HepG2 (cell line): ENCODE data around the gene ALKBH2. TPM values are rescaled to one million over a fixed set of nuclear protein-coding genes. Genes with fewer than 3 reads are reported as not detected.

ENCODE experiments used
- CEBPG ChIP-seq: IDR thresholded peaks from 2 replicates; pipeline ENCODE4 v1.6.1; 2016
- FOXK1 ChIP-seq: sonication (generic); formaldehyde crosslinking; IDR thresholded peaks from 2 replicates; pipeline ENCODE4 v1.4.0; 2020; ENCODE audit warnings: low read depth, missing genetic modification reagents, borderline replicate concordance
- KDM6A ChIP-seq: IDR thresholded peaks from 2 replicates; pipeline ENCODE4 v1.6.1; 2016; ENCODE audit warnings: low read depth
- NR1H2 ChIP-seq: sonication (generic); formaldehyde crosslinking; IDR thresholded peaks from 2 replicates; pipeline ENCODE4 v1.8.1; 2022; ENCODE audit warnings: low read depth, missing genetic modification reagents, borderline replicate concordance
- PITX1 ChIP-seq: sonication (generic); formaldehyde crosslinking; IDR thresholded peaks from 2 replicates; pipeline ENCODE4 v1.5.1; 2020; ENCODE audit warnings: mild to moderate bottlenecking, missing genetic modification reagents
- POLR2G ChIP-seq: fragments of 200-400 bp; formaldehyde crosslinking; IDR thresholded peaks from 2 replicates; pipeline ENCODE4 v1.6.1; 2018; ENCODE audit warnings: mild to moderate bottlenecking, low read depth, low read length, moderate library complexity
- SOX6 ChIP-seq, 2 experiments: fragments of 450-650 bp in 1 of 2; sonication (generic) in 1 of 2; formaldehyde crosslinking in 1 of 2; IDR thresholded peaks; 2 replicates each; pipeline versions ENCODE4 v1.4.0 to v1.6.1; 2017 to 2020; ENCODE audit warnings: antibody characterized with exemption in 1 of 2, mild to moderate bottlenecking in 1 of 2, missing genetic modification reagents in 1 of 2
- TEAD3 ChIP-seq: optimal IDR thresholded peaks from 2 replicates; pipeline ENCODE3; 2016; ENCODE audit warnings: borderline replicate concordance
- ZNF337 ChIP-seq: sonication (generic); formaldehyde crosslinking; IDR thresholded peaks from 2 replicates; pipeline ENCODE4 v1.5.1; 2020; ENCODE audit warnings: missing genetic modification reagents, low read depth, mild to moderate bottlenecking, borderline replicate concordance
- ZNF383 ChIP-seq: sonication (generic); formaldehyde crosslinking; IDR thresholded peaks from 2 replicates; pipeline ENCODE4 v1.4.0; 2020; ENCODE audit warnings: missing genetic modification reagents, mild to moderate bottlenecking, borderline replicate concordance
- ZNF430 ChIP-seq: sonication (generic); formaldehyde crosslinking; IDR thresholded peaks from 2 replicates; pipeline ENCODE4 v1.9.0; 2021; ENCODE audit warnings: mild to moderate bottlenecking, missing genetic modification reagents
- ZNF431 ChIP-seq: sonication (generic); formaldehyde crosslinking; IDR thresholded peaks from 2 replicates; pipeline ENCODE4 v1.9.0; 2022; ENCODE audit warnings: missing genetic modification reagents, low read depth, mild to moderate bottlenecking, borderline replicate concordance
- ZNF556 ChIP-seq: sonication (generic); formaldehyde crosslinking; IDR thresholded peaks from 2 replicates; pipeline ENCODE4 v1.4.0; 2020; ENCODE audit warnings: mild to moderate bottlenecking, missing genetic modification reagents, borderline replicate concordance
- ZNF564 ChIP-seq: sonication (generic); formaldehyde crosslinking; IDR thresholded peaks from 2 replicates; pipeline ENCODE4 v1.8.1; 2023; ENCODE audit warnings: mild to moderate bottlenecking, missing genetic modification reagents
- ZSCAN12 ChIP-seq: sonication (generic); formaldehyde crosslinking; IDR thresholded peaks from 2 replicates; pipeline ENCODE4 v1.9.0; 2021; ENCODE audit warnings: mild to moderate bottlenecking, missing genetic modification reagents
- polyA plus RNA-seq, 8 experiments: library from polyadenylated mRNA; depleted of rRNA in 3 of 8; stranded (reverse) in 7 of 8; unstranded in 1 of 8; fragments of >200 nt; fragmentation: Illumina TruSeq in 4 of 8; extraction: Trizol in 4 of 8; gene quantifications; 2 replicates each; pipeline versions ENCODE4 v1.2.1 to v1.2.3, GENCODE V29; 2011 to 2016; ENCODE audit warnings: low read depth in 4 of 8, missing spikeins in 1 of 8, mixed read lengths in 1 of 8; ENCODE audit not compliant: insufficient read depth in 1 of 8
- total RNA-seq, 5 experiments: library from RNA; depleted of rRNA; stranded (reverse); fragments of >200 nt; fragmentation: Illumina TruSeq; extraction: Trizol; gene quantifications; 2 replicates each; pipeline ENCODE4 v1.2.3, GENCODE V29; 2016; ENCODE audit warnings: low read depth in 1 of 5
- TF ChIP-seq, protein P1 (sequence below): sonication (generic); formaldehyde crosslinking; IDR thresholded peaks from 2 replicates; pipeline ENCODE4 v1.4.0; 2020; ENCODE audit warnings: missing genetic modification reagents, mild to moderate bottlenecking, borderline replicate concordance
- TF ChIP-seq, protein P2 (sequence below): sonication (generic); formaldehyde crosslinking; conservative IDR thresholded peaks from 2 replicates; pipeline ENCODE4 v1.4.0; 2020; ENCODE audit warnings: mild to moderate bottlenecking, missing genetic modification reagents, moderate library complexity
- TF ChIP-seq, protein P3 (sequence below): sonication (generic); formaldehyde crosslinking; IDR thresholded peaks from 2 replicates; pipeline ENCODE4 v1.4.0; 2020; ENCODE audit warnings: mild to moderate bottlenecking, missing genetic modification reagents
- TF ChIP-seq, protein P4 (sequence below): IDR thresholded peaks from 2 replicates; pipeline ENCODE4 v1.6.1; 2016; ENCODE audit warnings: low read depth

ALKBH2 gene
- total and polyA plus RNA-seq, 2 of the 13 experiments (the other 11 are each of a cell fraction or from before 2014, with no cell fraction given), result 21.0 to 40.5 TPM

DNA sequence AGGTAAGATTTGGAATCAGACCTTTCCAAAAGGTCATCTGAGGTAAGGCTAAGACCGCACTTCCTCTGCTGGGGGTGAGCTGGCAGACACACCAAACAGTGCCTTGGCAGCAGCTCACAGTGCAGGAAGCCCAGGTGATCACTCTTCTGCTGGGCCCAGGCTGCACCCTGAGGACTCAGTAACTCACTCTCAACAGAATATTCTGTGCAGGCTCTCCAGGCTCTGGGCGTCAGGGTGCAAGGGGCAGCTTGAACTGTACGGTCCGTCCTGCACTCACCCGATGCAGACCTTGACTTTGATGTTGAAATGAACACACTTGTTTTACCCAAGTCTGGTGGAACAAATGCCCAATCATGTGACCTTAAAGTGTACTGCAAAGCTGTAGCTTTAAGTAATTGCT lies 6.0 kb downstream of the ALKBH2 start (continued):
- no peak for TF ChIP-seq ZNF337
- peak; percentile 53 for TF ChIP-seq CEBPG
- no peak for TF ChIP-seq ZNF431 (CRISPR knock-in tag)
- 0 out of 2 replicates have a peak, but pooled peaks have one; percentile 21 for TF ChIP-seq KDM6A
- no peak for TF ChIP-seq NR1H2 (CRISPR knock-in tag)
- TF ChIP-seq, protein P1, sequence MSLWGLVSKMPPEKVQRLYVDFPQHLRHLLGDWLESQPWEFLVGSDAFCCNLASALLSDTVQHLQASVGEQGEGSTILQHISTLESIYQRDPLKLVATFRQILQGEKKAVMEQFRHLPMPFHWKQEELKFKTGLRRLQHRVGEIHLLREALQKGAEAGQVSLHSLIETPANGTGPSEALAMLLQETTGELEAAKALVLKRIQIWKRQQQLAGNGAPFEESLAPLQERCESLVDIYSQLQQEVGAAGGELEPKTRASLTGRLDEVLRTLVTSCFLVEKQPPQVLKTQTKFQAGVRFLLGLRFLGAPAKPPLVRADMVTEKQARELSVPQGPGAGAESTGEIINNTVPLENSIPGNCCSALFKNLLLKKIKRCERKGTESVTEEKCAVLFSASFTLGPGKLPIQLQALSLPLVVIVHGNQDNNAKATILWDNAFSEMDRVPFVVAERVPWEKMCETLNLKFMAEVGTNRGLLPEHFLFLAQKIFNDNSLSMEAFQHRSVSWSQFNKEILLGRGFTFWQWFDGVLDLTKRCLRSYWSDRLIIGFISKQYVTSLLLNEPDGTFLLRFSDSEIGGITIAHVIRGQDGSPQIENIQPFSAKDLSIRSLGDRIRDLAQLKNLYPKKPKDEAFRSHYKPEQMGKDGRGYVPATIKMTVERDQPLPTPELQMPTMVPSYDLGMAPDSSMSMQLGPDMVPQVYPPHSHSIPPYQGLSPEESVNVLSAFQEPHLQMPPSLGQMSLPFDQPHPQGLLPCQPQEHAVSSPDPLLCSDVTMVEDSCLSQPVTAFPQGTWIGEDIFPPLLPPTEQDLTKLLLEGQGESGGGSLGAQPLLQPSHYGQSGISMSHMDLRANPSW (CRISPR knock-in tag), result no peak; the same call in 1 of the 2 replicates
- TF ChIP-seq ZNF430 (CRISPR knock-in tag), result 0 out of 2 replicates have a peak, but pooled peaks have one; percentile 30
- no peak for TF ChIP-seq SOX6 (IDR thresholded peaks at IDR 0.05)
- TF ChIP-seq SOX6 (CRISPR knock-in tag; IDR thresholded peaks at IDR 0.05), result peak; percentile 72
- TF ChIP-seq TEAD3, result peak; percentile 41
- TF ChIP-seq ZNF556 (CRISPR knock-in tag), result peak; percentile 60; the same call in 1 of the 2 replicates
- peak; percentile 73; the same call in 1 of the 2 replicates for TF ChIP-seq ZNF564 (CRISPR knock-in tag)
- no peak for TF ChIP-seq ZNF383 (CRISPR knock-in tag)
- TF ChIP-seq POLR2G, result 0 out of 2 replicates have a peak, but pooled peaks have one; percentile 25
- TF ChIP-seq, protein P2, sequence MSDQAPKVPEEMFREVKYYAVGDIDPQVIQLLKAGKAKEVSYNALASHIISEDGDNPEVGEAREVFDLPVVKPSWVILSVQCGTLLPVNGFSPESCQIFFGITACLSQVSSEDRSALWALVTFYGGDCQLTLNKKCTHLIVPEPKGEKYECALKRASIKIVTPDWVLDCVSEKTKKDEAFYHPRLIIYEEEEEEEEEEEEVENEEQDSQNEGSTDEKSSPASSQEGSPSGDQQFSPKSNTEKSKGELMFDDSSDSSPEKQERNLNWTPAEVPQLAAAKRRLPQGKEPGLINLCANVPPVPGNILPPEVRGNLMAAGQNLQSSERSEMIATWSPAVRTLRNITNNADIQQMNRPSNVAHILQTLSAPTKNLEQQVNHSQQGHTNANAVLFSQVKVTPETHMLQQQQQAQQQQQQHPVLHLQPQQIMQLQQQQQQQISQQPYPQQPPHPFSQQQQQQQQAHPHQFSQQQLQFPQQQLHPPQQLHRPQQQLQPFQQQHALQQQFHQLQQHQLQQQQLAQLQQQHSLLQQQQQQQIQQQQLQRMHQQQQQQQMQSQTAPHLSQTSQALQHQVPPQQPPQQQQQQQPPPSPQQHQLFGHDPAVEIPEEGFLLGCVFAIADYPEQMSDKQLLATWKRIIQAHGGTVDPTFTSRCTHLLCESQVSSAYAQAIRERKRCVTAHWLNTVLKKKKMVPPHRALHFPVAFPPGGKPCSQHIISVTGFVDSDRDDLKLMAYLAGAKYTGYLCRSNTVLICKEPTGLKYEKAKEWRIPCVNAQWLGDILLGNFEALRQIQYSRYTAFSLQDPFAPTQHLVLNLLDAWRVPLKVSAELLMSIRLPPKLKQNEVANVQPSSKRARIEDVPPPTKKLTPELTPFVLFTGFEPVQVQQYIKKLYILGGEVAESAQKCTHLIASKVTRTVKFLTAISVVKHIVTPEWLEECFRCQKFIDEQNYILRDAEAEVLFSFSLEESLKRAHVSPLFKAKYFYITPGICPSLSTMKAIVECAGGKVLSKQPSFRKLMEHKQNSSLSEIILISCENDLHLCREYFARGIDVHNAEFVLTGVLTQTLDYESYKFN (CRISPR knock-in tag), result peak; percentile 63
- TF ChIP-seq, protein P3, sequence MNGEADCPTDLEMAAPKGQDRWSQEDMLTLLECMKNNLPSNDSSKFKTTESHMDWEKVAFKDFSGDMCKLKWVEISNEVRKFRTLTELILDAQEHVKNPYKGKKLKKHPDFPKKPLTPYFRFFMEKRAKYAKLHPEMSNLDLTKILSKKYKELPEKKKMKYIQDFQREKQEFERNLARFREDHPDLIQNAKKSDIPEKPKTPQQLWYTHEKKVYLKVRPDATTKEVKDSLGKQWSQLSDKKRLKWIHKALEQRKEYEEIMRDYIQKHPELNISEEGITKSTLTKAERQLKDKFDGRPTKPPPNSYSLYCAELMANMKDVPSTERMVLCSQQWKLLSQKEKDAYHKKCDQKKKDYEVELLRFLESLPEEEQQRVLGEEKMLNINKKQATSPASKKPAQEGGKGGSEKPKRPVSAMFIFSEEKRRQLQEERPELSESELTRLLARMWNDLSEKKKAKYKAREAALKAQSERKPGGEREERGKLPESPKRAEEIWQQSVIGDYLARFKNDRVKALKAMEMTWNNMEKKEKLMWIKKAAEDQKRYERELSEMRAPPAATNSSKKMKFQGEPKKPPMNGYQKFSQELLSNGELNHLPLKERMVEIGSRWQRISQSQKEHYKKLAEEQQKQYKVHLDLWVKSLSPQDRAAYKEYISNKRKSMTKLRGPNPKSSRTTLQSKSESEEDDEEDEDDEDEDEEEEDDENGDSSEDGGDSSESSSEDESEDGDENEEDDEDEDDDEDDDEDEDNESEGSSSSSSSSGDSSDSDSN (CRISPR knock-in tag), result peak; percentile 43; the same call in 1 of the 2 replicates
- TF ChIP-seq, protein P4, sequence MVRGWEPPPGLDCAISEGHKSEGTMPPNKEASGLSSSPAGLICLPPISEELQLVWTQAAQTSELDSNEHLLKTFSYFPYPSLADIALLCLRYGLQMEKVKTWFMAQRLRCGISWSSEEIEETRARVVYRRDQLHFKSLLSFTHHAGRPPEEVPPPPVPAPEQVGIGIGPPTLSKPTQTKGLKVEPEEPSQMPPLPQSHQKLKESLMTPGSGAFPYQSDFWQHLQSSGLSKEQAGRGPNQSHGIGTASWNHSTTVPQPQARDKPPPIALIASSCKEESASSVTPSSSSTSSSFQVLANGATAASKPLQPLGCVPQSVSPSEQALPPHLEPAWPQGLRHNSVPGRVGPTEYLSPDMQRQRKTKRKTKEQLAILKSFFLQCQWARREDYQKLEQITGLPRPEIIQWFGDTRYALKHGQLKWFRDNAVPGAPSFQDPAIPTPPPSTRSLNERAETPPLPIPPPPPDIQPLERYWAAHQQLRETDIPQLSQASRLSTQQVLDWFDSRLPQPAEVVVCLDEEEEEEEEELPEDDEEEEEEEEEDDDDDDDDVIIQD (CRISPR knock-in tag), result 0 out of 2 replicates have a peak, but pooled peaks have one; percentile 14
- peak; percentile 75 for TF ChIP-seq PITX1 (CRISPR knock-in tag)
- TF ChIP-seq FOXK1, result peak; percentile 44; the same call in 1 of the 2 replicates
- no peak for TF ChIP-seq ZSCAN12 (CRISPR knock-in tag)
